Skin of body (tissue), 2 donors: ENCODE results near the gene CCDC80. TPM values are rescaled to one million over a fixed set of nuclear protein-coding genes. Genes with fewer than 3 reads are reported as not detected.

ENCODE experiments used
- DNase-seq: peaks from one replicate; lab custom pipeline; 2025; lab: John Stamatoyannopoulos, UW
- total RNA-seq: library from RNA; depleted of rRNA; stranded (reverse); fragments of >200 nt; gene quantifications from one replicate; pipeline ENCODE4 v1.2.3, GENCODE V29; 2014

CCDC80 gene, protein sequence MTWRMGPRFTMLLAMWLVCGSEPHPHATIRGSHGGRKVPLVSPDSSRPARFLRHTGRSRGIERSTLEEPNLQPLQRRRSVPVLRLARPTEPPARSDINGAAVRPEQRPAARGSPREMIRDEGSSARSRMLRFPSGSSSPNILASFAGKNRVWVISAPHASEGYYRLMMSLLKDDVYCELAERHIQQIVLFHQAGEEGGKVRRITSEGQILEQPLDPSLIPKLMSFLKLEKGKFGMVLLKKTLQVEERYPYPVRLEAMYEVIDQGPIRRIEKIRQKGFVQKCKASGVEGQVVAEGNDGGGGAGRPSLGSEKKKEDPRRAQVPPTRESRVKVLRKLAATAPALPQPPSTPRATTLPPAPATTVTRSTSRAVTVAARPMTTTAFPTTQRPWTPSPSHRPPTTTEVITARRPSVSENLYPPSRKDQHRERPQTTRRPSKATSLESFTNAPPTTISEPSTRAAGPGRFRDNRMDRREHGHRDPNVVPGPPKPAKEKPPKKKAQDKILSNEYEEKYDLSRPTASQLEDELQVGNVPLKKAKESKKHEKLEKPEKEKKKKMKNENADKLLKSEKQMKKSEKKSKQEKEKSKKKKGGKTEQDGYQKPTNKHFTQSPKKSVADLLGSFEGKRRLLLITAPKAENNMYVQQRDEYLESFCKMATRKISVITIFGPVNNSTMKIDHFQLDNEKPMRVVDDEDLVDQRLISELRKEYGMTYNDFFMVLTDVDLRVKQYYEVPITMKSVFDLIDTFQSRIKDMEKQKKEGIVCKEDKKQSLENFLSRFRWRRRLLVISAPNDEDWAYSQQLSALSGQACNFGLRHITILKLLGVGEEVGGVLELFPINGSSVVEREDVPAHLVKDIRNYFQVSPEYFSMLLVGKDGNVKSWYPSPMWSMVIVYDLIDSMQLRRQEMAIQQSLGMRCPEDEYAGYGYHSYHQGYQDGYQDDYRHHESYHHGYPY
- total RNA-seq: 201 TPM

DNA sequence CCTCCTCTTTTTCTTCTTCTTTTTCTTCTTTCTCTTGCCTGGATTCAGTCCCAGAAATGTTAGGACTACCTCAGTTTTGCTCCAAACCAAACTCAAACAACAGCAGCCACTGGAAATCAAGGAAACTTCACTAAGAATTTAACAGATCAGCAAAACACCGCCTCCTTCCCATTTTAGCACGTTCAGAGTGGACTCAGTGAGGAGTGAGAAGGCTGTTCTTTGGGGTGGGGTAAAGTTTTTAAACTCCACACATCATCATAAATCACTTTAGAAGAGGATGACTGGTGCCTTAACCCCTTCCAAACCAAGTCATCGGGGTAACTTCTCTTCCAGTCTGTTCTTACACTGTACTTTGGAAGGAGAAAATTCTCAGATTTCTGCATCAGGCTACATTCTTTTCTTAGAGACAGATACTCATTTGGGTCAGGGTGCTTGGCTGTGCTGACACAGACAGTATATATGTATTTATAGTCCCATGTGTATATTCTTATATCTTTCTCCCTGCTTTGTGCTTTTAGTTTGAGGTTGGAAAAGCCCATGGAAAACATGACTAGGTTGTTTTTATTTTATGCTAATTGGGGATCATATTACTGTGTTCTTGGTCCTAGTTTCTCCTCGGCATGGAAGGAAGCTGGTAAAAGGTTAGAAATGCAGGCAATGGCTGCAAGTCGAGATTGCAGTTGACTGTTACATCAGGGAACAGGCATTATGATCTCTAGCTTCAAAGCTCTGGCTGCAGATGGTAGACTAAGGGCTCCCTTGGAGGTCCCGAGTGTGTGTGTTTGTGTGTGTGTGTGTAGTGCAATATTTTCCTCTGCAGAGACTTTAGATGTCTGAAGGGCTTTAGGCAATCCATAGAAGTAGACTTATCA lies at the start of gene CCDC80:
CCDC80 (minus strand) TSS at position 214 of the 872 bp plus-strand sequence. CDS start 1,238 bp downstream, outside the sequence.
- DNase-seq: peak; percentile 92

DNA sequence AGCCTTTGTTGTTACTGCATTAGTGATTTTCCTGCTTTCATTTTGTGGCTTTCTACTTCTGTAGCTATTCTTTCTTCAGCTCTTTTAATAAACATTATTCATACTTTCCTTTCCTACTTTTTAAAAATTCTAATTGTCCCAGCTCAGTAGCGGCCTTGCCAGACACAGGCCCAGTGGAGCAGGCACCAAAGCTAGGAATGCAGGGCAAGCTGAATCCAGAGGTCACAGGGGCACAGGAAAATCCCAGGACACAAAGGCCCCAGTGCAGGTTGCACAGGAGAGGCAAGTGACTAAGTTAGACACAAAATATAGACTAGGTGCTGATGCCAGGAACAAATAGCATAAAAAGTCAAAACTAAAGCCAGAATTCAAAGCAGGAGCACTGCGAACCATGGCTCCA lies 49.0 kb upstream of the CCDC80 start:
- no peak for DNase-seq

DNA sequence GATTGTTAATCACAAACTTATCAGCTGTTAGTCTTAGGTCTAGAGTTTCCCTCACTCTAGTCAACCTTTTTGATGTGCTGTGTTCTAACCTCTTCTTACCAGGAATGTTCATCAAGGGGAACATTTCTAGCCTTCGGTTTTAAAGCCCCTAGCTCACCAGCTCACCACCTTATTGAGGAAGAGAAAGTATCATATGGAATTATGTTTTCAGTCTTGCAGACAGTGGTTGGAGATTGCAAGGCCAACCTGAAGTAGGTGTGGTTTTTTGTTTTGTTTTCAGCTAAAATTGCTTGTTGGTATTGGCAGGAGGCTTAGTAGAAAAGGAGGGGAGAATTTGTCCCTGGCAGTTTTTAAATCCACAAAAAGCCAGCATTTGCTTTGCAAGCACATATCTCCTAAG lies 48.4 kb upstream of the CCDC80 start:
- no peak for DNase-seq

DNA sequence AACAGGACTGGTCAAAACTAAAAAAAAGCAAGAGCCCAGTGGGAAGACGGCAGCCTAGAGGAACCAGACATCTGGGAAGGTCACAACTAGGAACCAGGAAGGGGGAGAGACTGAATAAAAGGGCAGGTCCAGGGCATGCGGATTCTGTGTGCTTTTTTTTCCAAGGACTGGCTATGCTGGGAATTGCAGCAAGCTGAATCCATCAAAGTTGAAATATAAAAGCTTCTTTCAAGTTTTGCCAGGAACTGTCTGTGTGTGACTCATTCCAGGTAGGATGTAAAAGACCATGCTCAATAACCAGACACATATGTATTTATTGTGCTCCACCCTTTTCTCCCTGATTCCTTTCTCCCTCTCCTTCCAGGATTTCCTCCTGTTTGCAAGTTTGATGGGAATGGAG lies 47.9 kb upstream of the CCDC80 start:
- no peak for DNase-seq

DNA sequence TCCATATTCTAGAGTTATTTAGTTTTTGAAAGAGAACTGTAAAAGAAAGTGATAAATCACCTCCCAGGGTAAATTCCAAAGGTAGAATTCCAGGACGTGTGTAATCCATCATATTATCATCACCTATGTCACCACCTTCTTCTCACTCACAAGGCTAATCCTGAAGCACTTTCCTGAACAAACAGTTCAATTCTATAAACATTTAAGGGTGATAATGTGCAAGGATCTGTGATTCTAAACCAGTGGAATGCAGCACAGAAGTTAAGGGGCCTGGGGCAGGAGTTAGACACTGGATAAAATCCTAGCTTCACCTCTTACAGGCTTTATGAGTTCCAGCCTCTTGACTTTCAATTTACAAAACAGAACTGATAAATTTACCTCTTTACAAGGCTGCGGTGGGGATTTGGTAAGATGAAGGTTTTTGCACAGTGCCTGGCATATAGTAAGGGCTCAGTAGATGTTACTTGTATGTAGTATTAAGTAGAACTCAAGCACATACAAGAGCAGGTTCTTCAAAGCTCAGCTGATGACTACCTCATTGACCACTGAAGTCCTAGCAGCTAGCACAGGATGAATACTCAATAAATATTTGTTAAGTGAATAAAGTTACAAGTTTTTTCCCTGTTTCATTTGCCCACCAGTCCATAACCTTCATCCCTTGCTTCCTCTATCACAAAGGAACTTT lies 47.3 kb upstream of the CCDC80 start:
- DNase-seq: no peak

DNA sequence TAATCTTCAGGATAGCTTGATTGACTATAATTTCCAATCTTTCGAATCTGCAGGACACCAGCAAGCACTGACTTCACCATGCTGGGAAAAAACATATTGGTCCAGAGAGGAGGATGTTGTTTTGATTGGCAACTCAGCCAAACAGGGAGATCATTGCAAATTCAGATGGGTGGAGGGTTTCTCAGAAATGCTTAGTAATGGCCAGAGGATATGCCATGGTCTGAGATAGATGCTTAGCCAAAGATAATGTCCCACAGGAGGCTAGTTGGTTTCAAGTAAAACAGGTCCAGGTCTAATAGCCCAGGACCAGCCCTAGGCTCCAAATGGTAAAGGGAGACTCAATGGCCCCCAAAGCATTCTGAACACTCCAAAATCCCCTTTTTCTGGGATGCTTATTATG lies 46.7 kb upstream of the CCDC80 start:
- no peak for DNase-seq

DNA sequence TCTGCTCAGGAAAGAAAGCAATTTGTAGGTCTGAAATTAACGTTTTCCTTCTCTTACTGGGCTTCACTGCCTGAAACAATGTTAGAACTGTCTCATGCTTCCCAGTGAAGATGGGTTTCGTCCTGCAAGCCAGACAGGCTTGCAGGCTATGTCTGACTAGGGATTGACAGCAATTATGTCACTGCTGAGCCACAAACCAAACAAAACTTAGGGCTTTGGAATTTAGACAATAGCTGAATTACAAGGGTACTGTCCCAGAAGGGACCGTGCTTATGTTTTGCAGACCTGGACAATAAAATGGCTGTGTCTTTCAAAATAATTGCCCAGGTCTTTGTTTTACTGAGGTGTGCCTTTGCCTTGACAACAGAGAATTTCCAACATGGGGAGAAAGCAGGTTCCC lies 46.3 kb upstream of the CCDC80 start:
- no peak for DNase-seq

DNA sequence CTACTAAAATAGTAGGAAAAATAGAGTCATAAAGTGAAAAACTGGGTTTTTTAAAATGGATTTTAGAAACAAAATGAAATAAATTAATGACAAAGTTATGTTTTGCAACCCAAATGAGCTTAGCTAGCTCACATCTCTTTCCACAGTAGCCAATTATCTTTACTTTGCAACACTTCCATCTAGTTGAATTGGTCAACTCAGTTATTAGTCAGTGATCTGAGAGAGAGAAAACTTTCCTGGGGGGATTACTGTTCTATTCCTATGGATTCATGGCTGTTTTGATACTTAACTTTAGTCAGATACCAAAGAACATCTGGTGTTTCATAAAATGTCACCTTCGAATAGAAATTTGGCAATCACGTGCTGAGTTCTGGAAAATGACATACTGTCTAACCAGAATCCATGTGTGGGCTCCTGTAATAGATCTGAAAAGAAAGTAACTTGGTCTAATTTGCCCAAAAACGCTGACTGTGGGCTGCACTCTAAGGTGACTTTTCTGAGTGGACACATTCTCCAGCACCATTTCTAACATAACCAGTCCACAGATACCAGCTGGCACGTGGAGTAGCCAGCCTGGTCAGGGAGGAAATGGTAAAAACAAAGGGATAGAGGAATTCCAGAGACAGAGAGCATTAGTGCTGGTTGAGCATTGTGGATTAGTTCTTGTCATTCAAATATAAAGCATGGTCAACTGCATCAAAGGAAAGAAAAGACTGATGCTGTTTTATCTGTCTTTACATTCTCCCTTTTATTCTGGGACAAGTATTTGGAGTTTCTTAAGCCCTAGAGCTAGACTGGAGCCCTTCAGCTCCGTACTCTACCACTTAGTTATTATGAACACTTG lies 45.2 kb upstream of the CCDC80 start:
- DNase-seq: no peak

DNA sequence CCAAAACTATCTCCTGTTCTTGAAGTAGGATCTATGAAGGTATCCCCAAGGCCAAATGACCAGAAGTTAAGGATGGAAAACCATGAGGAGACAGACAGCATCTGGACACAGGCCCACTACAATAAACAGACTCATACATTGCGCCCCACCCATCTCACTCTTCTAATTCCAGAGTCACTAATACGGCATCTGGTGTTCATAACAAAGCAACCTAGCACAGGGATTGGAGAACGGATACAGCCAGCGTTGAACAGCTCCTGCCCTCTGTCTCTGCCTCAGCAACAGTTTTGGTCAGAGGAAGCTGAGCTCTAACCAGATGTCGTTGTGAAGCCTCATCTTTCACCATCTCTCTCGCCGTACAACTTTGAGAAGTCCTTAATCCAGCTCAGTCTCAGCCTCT lies 44.5 kb upstream of the CCDC80 start:
- DNase-seq: peak; percentile 60

DNA sequence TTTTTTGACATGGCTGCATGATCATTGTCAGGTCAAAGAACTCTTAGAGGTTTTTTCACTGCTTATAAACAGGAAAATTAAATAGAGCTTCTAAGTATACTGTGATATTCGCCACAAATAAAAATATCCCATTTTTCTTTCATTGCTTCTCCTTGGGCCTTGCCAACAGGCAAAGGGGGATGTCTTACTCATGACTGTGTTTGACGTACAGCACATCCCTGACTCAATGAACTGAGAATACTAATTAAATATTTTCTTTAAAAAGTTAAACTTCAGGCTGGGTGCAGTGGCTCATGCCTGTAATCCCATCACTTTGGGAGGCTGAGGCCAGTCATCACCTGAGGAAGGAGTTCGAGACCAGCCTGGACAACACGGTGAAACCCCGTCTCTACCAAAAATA lies 41.4 kb upstream of the CCDC80 start:
- no peak for DNase-seq

DNA sequence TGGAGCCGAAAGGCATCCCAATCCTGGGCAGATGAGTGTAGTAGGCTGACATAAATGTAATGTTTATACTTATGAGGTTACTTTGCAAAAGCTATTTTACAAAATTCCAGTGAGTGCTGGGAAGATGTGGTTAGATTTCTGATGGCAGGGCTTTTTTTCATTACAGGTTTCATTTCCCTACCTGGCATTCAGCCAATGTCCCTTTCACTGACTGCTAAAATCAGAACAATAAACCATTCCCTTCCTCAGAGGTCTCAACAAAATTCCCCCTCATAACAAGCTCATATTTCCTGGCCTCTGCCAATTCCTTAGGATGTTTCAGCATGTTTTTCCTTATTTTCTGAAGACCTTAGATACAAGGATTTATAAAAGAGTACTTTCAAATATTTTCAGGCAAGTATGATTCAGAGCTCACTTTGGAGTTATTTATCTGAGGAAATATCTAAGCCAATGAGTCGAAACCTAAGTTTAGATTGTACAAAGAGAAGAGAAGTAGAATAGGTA lies 40.9 kb upstream of the CCDC80 start:
- no peak for DNase-seq

DNA sequence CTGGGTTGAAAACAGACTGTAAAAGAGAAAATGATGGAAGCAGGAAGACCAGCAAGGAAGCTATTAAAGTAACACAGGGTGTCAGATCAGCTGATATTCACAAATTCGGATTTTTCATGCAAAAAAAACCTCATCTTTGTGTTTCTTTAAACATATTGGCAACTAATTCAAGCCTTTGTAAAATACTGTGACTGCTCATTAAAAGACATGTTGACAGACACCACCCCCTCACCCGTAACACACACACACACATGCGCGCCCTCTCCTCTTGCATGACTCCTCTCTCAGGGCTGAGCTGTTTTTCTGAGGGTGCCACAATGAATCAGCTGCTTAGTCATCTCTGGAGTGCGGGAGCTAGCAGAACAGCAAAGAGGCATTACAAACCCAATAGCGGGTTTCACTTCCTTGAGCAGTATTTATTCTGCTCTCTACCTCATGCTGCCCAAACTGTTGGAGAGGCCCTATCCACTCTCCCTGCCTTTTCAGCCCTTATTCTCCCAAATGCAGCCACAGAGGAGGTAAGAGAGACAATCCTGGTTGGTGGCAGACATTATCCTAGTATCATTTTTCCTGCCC lies 35.8 kb upstream of the CCDC80 start:
- DNase-seq: no peak

DNA sequence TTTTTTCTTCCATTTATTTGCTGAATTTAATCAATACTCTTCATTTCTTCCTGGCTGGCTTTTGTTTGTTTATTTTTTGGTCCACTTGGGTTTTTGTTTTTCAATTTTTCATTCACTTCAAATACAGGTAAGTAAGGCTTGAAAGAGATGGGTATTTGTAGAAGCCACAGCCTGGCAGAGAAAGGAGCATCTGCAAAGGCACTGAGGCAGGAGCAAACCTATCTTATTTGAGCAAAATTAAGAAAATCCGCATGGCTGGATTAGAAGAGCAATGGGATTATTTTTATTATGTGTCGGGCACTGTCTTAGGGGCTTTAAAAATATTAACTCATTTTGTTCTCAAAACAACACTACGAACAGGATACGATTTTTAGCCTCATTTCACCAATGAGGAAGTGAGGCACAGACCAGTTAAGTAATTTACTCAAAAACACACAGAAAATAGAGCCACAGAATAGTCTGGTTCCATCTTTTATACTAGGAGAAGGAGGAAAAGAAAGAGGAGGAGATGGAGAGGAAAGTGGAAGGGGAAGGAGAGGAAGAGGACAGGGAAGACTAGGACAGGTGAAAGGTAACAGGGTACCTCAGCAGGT lies 35.1 kb upstream of the CCDC80 start:
- DNase-seq: no peak

DNA sequence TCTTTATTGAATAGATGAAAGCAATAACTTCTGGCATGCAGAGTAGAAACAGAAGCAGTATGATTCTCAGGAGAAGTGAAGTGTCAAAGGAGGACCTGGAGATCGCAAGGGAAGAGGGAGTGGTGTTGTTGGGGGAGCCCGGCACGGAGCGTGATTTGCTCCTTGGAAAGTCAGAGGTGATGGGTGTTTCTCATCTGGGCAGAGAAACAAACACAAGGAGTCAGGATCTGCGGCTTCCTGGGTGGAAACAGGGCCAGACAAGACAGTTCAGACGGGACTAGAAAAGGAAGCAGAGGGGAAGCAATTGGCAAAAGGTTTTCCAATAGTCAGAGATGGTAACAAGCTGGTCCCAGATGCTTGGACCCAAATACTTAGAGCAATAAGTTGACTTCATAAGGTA lies 34.4 kb upstream of the CCDC80 start:
- no peak for DNase-seq

DNA sequence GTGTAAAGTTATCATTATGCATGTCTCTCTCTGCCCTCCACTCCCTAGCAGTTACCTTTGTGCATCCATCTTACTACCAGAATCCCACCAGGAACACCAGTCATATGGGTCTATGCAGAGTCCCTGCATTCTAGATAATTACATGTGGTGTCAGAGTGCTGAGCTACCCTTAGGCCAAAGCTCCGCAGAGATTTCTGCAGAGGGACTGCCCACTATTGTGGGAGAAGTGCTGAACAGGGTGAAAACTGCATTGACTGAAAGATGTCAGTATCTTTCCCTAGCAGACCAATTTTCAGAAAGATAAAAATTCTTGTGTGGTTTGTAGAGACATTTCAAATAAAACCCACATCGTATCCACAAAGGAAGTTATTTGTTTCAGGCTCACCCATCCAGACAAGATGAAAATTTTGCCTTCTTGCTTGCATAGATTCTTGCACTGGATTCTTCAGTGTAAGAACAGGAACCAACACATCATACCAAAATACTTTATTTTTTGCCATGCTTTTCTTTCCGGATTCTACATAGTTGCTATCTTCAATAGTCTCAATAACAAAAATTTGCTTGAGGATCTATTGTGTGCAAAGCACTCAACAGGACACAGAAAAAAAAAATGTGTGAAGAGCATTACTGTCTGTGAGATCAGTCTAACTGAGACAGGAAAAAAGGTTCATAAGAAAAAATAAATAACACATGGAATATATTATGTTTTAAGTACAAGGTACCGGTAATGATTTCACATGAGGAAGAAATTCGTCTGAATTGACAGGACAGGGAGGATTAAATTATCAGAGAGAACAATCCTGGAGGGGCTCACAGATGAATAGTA lies 32.0 kb upstream of the CCDC80 start:
- DNase-seq: no peak

DNA sequence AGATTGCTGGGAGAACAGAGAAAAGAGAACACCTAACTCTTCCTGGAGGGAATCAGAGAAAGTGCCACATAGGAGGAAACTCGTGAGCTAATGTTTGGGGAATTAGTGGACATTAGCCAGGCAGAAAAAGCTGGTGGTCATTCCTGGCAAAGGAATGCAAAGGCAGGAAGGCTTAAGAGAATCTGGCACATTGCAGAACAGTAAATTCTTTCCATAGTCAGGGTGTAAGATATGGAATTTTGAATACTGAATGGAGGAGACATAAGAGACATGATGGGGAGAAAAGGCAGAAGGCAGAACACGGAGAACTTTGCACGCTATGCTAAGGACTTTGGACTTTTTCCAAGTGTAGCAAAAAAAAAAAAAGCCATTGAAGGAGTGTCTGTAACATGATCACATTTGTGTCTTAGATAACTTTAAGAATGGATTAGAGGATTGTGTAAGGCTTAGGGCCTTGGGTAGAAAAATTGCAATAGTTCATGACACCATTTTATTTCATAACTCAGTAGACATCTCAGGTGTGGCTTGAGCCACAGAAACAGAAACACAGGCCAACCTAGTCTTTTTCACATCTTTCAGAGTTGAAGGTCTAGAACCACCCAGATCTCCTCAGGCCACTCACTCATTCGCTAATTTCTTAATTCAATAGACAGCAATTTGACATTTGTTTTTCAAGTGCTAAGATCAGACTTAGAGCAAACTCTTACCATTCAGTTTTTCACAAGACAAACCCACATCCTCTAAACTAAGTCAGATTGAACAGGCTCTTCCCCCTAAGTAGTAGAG lies 31.2 kb upstream of the CCDC80 start:
- no peak for DNase-seq

DNA sequence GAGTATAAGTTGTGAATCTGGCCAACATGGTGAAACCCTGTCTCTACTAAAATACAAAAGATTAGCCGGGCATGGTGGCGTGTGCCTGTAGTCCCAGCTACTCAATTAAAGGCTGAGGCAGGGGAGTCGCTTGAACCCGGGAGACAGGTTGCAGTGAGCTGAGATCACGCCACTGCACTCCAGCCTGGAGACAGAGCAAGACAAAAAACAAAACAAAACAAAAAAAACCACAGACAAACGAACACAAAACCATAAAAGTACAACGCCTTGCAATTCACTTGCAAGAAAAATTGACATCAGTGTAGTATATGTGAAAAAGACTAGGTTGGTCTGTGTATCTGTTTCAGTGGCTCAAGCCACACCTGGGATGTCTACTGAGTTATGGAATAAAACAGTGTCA lies 29.9 kb upstream of the CCDC80 start:
- no peak for DNase-seq
